ENCODE measurements around the gene LRGUK.

Gene LRGUK

GRCh38 chr7:134308548-134308947 lies 181.4 kb downstream of the LRGUK start:
- DNase-seq = no peak

GRCh38 chr7:134311807-134312206 lies 184.7 kb downstream of the LRGUK start:
- DNase-seq = no peak

GRCh38 chr7:134312717-134313116 lies 185.6 kb downstream of the LRGUK start:
- DNase-seq = no peak

GRCh38 chr7:134313543-134313942 lies 186.4 kb downstream of the LRGUK start:
- no peak for DNase-seq
